NOMO-1 (cell line): ENCODE data around the gene TLN1.
A peak's percentile ranks its signal among the peaks of the same experiment; 100 is the strongest.

Source experiments
- DNase-seq, 2 experiments: peaks; one replicate each; lab custom pipeline; 2025; ENCODE audit not compliant: unreplicated experiment in 2 of 2; lab: John Stamatoyannopoulos, UW

TLN1 gene

DNA sequence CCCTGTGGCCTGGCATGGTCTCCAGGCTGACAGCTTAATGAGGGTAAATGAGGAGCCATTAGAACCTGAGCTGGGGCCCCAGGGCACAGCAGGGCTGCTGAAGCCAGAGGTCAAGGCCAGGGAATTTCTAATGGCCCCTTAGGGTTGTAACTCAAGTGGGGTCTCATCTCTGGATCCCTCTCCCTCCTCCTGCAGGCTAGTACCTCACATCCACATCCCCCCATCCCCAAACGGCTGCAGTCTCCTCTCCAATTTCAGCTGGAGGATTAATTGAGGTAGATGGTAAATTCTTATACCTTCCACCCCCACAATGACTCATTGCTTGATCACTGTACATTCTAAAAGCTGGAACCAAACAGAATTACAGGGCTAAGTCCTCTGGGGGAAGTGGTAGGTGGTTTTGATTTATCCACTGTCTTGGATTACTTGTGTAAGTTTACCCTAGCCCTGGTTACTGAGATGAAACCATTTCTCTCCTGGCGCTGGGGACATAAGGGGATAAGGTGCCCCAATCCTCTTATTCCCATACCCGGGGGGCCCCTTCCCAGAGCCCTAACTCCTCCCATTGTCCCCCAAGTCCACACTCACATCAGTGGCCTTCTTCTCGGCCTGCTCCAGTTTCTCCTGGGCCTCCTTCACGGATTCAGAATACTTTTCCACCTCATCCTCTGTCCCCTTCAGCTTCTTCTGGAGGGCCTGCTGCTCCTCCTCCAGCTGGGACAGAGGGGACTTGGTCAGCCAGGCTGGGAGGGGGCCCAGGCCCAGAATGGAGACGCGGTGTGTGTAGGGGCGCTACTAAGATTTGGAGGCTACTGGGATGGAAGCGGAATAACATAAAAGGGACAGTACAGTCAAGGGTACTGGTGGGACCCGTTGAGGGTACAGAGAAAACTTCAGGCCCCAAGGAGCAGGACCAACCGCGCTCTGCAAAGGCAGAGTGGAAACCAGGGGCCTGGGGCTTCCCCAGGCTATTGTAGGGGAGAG is 43.1 kb downstream of the TLN1 start:
- peak; percentile 9 to 17 for DNase-seq

GRCh38 chr9:35687972-35688557 is 43.9 kb downstream of the TLN1 start:
- DNase-seq: no peak

GRCh38 chr9:35687306-35687705 is 44.7 kb downstream of the TLN1 start:
- no peak for DNase-seq

DNA sequence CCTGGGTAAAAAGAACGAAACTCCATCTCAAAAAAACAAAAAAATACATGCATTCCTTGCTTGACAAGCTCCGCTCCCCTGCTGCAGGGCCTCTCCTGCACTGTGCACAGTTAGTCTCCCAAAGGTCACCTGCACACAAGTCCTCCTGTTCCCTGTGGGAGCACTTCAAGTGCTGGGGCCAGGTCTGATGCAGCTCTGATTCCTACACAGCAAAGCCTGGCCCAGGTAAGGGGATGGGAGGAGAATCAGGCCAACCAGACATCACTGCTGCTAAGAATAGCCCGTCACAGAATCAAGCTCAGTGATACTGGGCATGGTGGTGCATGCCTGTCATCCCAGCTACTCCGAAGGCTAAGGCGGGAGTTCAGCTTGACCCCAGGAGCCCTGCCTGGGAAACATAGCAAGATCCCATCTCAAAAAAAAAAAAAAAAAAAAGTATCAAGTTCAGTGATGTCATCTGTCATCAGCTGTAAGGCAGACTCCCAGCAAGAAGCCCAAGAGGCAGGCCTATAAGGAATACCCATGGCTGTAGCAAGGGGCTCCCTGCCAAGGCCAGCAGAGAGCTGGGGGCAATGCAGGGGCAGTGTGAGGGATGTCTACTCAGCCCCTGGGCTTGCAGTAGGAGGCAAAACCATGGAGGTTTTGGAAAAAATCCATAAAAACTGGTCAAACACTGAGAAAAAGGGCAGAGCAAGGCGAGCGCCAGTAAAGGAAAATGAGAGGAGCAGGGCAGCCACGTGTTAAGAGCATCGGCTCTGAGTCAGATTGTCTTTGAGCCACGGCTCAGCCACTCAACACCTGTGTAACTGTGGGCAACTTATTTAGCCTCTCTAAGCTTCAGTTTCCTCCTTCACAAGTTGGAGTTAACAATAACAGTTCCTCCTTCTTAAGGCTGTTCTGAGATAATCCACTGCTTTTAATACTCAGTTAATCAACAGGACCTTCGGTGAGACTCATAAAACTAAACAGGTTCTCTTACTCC is 45.5 kb downstream of the TLN1 start:
- DNase-seq: no peak

DNA sequence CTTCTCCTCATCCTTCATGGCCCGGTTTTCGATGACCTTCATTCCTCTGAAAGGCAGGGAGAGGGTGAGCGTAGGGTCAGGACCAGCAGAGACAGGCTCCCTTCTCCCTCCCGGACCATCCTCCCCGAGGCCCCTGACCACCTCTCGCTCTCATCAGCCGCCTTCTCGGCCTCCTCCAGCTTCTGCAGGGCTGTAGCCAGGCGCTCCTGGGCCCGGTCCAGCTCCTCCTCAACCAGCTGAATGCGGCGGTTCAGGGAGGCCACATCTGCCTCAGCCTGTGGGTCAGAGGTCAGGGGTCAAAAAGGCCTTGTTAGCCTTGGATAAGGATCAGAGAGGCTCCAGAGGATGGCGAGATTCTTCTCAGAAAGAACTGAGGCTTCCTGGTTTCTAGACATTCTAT is 46.5 kb downstream of the TLN1 start:
- DNase-seq: no peak

DNA sequence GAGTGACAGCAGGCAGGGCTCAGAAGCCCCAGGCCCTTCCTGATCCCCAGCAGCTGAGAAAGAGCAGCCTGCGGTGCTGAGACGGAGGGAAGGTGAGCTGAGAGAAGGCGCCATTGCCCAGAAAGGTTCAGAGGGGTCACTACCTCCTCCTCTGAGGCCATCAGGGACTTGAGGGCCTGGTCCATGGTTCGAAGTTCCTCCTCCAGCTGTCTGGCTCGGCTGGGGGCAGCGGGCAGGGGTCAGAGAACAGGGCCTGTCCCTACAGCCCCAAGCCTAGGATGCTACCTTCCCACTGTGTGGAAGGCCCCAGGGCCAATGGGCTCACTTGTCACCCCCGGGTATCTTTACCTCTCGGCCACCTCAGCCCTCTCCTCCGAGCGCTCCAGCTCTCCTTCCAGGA is 47.1 kb downstream of the TLN1 start:
- no peak for DNase-seq

DNA sequence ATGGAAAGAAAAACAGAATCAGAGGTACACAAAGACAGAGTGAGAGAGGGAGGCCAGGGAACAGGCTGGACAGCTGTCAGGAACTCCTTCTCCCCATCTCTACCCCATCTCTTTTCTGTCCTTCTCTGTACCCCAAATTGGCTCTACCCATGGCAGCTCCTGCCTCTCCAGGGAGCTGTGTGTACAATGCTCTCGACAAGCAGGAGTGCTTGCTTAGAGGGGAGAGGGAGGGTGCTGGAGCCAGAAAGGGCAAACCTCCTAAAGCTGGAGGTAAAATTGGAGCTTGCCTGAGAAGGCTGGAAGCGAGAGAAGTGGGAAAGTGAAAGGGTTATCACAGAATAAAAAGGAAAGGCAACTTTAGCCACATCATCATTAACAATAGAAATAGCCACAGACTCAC is 48.7 kb downstream of the TLN1 start:
- no peak for DNase-seq

DNA sequence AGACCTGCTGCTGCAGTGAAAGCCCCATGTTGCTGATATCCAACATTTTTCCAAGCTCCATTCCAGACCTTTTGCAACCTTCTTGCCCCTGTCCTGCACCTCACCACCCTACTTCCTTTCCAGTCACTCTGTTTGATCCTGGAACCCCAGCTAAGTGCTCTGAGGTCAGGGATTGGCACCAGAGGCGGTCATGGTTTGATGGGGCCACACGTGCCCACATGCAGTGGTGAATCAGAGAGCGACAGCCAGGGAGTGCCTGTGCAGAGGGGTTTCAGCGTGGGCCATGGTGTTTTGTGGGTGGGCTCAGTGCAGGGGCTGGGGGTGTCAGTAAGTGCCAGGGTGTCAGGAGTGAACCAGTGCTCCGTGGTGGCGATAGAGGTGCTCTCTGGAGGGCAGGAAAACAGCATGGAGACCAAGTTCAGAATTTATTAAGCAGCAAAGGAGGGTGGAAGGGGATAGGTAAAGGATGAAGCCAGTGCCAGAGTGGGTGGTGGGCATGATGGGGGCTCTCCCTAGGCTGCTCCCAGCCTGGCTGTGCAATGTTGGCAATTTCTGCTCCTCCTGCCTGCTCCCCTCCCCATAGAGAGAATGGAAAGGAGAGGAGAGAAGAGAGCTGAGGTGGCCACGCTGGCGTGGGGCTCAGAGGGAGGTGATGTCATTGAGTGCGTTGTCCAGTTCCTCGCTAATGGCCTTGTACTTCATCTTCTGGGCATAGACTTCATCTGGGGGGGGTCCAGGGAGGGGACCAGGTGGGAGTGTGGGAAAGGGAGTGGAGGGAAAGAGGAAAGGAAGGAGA is 49.3 kb downstream of the TLN1 start:
- no peak for DNase-seq

GRCh38 chr9:35682051-35682450 is 49.9 kb downstream of the TLN1 start:
- DNase-seq: no peak

- no peak for DNase-seq
Measured at GRCh38 chr9:35681341-35682002, 50.5 kb downstream of the TLN1 start.

- no peak for DNase-seq
Measured at GRCh38 chr9:35680331-35681105, 51.5 kb downstream of the TLN1 start.

DNA sequence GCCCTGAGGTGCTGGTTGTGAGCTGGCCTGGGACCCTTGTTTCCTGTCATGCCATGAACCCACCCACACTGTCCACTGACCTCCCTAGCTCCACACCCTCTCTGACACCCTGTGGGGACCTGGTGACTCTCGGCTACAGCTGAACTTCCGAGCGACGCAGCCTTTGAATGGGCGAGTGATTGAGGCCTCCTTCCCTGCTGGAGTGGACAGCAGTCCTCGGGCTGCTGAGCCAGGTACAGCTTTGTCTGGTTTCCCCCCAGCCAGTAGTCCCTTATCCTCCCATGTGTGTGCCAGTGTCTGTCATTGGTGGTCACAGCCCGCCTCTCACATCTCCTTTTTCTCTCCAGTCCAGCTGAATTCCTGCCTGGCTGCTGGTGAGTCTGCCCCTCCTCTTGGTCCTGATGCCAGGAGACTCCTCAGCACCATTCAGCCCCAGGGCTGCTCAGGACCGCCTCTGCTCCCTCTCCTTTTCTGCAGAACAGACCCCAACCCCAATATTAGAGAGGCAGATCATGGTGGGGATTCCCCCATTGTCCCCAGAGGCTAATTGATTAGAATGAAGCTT is 52.1 kb downstream of the TLN1 start:
- no peak for DNase-seq

GRCh38 chr9:35679091-35679490 is 52.9 kb downstream of the TLN1 start:
- DNase-seq: no peak

GRCh38 chr9:35675732-35676392 is 56.1 kb downstream of the TLN1 start:
- no peak for DNase-seq

GRCh38 chr9:35675204-35675603 is 56.8 kb downstream of the TLN1 start:
- no peak for DNase-seq

GRCh38 chr9:35674025-35674361 is 58.0 kb downstream of the TLN1 start:
- DNase-seq: no peak

GRCh38 chr9:35673132-35674024 is 58.6 kb downstream of the TLN1 start, which contains the start of gene CA9:
Gene CA9, plus strand, starts transcription at chr9:35673928. Its CDS starts 32 bp downstream, at chr9:35673960.
- DNase-seq: no peak
